ENCODE measurements around the gene GHRL. TPM values are rescaled to one million over a fixed set of nuclear protein-coding genes. Genes with fewer than 3 reads are reported as not detected.

Gene GHRL
- total and polyA plus RNA-seq, 2 donors (not counting 3 experiments of a cell fraction or from before 2014, with no cell fraction given): not detected

DNA sequence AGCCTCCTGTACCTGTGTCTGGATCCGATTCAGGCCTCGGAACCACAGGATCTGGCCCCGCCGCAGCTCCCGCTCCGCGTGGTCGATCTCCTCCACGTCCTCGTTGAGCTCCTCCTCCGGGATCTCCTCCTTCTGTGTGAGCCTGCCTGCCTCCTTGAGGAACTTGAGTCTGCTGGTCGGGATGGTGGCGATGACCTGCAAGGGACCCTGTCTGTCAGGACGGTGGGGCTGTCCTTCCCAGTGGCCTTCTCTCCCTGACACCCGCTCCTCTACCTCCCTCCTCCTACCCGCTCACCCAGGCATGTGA lies 45.4 kb upstream of the GHRL start:
- H3K9me3 ChIP-seq (replicated peaks; ENCODE audit: control insufficient read depth, insufficient read depth, low read length): no peaks in the 10 kb centered on the region
- H3K27ac ChIP-seq (ENCODE audit: insufficient read depth, low read depth, low read length): no peak overlapping the region
- no peak for TF ChIP-seq GATA2 (IDR thresholded peaks at IDR 0.05; ENCODE audit: insufficient read depth, insufficient read length, low read depth, low read length)
- no peaks in the 10 kb centered on the region for H4K20me1 ChIP-seq (replicated peaks; ENCODE audit: control insufficient read depth, extremely low read depth, insufficient read depth, low read length)
- H3K4me2 ChIP-seq (ENCODE audit: insufficient read depth, low read length): no peak overlapping the region
- no peaks in the 10 kb centered on the region for H3K79me2 ChIP-seq (ENCODE audit: control insufficient read depth, insufficient read depth, low read length)
- ChIA-PET POLR2A (interaction anchor here (0.6 kb wide), 1 partner anchor 12 kb away, joined by 5 read pairs; no protein-coding TSS in a partner anchor), CTCF (interaction anchor here (1.3 to 1.5 kb wide), 2 partner anchors 16 to 401 kb away, joined by 3 to 5 read pairs; no protein-coding TSS in a partner anchor)
- no peaks in the 10 kb centered on the region for H3K4me1 ChIP-seq (ENCODE audit: control insufficient read depth, extremely low read depth, insufficient read depth, low read length)
- H3K4me3 ChIP-seq (replicated peaks in 1 of 3; ENCODE audit: insufficient read depth in 1 of 3, low read depth in 1 of 3, low read length in 3 of 3): no peak overlapping the region
- dilution Hi-C loops (cut with MboI; ENCODE audit: extremely low pct_ligation_motif_present, low sequenced_read_pairs): no loop called here
- intact Hi-C loops (cut with micrococcal nuclease): no loop called here
- H2AFZ ChIP-seq (ENCODE audit: low read depth, low read length): no peak overlapping the region
- FAIRE-seq: no peak
- BruUV-seq (replicated peaks): no TSS peak
- H3K9ac ChIP-seq (replicated peaks; ENCODE audit: extremely low read depth, insufficient read depth, low read length): no peak overlapping the region
- no peaks in the 10 kb centered on the region for H3K36me3 ChIP-seq (ENCODE audit: control insufficient read depth in 2 of 2, extremely low read depth in 1 of 2, insufficient read depth in 2 of 2, low read length in 2 of 2)
- no peaks in the 10 kb centered on the region for H3K27me3 ChIP-seq (ENCODE audit: control insufficient read depth in 2 of 2, insufficient read depth in 2 of 2, low read length in 2 of 2)
- no peaks in the 10 kb centered on the region for H3K9me1 ChIP-seq (replicated peaks; ENCODE audit: control insufficient read depth, extremely low read depth, insufficient read depth, low read length)
- DNase-seq (ENCODE audit: low read depth, low spot score): no peak

DNA sequence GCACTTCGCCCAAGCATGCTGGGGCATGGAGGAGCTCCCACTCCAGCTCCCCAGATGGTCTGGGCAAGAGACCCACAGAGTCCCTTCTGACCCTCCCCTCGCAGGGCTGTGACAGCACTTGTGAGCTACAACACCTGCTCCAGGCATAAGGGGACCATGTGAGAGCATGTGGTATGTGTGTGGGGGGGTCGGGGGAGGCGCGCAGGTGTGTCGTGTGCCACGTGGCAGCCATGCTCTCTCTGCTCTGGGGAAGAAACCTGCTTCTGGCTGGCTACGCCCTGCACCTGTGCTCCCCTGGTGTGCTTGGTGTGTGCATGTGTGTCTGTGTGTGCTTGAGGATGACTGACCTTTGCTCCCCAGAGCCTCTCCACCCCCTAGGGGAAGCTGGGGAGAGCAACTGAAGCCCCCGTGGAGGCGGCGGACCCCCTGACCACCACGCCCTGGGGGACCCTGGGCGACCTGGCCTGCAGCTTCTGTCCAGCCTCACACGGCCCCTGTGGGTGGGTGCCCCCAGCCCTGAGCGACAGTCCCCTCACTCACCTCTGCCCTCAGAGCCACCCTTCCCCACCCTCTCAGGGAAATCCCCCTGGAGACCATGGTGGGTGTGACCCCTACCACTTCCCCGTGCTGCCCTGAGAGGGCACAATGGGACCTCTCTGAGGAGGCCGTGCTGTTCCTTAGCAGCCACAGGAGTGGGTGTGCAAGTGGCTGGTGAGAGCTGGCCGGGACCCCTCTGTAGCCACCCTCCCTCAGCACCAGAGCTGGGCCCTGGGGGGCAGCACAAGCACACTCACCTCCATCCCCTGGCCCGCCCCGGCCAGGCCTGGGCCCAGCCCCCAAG lies 44.8 kb upstream of the GHRL start:
- intact Hi-C loops (cut with micrococcal nuclease): no loop called here
- TF ChIP-seq, protein P1, sequence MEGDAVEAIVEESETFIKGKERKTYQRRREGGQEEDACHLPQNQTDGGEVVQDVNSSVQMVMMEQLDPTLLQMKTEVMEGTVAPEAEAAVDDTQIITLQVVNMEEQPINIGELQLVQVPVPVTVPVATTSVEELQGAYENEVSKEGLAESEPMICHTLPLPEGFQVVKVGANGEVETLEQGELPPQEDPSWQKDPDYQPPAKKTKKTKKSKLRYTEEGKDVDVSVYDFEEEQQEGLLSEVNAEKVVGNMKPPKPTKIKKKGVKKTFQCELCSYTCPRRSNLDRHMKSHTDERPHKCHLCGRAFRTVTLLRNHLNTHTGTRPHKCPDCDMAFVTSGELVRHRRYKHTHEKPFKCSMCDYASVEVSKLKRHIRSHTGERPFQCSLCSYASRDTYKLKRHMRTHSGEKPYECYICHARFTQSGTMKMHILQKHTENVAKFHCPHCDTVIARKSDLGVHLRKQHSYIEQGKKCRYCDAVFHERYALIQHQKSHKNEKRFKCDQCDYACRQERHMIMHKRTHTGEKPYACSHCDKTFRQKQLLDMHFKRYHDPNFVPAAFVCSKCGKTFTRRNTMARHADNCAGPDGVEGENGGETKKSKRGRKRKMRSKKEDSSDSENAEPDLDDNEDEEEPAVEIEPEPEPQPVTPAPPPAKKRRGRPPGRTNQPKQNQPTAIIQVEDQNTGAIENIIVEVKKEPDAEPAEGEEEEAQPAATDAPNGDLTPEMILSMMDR (IDR thresholded peaks at IDR 0.05; ENCODE audit: extremely low read depth in 1 of 2, insufficient read depth in 1 of 2, low read depth in 1 of 2, low read length in 2 of 2): no peak
- TF ChIP-seq MYC (IDR thresholded peaks at IDR 0.05; ENCODE audit: low read depth, low read length): no peak
- no peak for TF ChIP-seq EZH2 (IDR thresholded peaks at IDR 0.05; ENCODE audit: borderline replicate concordance, low read depth, low read length, severe bottlenecking)
- no peak for TF ChIP-seq JUN (IDR thresholded peaks at IDR 0.05; ENCODE audit: borderline replicate concordance, insufficient read depth, insufficient read length, low read depth)
- no peak for TF ChIP-seq POLR2A (IDR thresholded peaks at IDR 0.05; ENCODE audit: low read depth, low read length)
- TF ChIP-seq FOS (IDR thresholded peaks at IDR 0.05; ENCODE audit: borderline replicate concordance, insufficient read depth, low read length): no peak
- TF ChIP-seq POLR2AphosphoS5 (IDR thresholded peaks at IDR 0.05; ENCODE audit: insufficient read depth, low read depth, low read length): no peak
- TF ChIP-seq GATA2 (IDR thresholded peaks at IDR 0.05; ENCODE audit: insufficient read depth, insufficient read length, low read depth, low read length): no peak
- TF ChIP-seq, protein P2, sequence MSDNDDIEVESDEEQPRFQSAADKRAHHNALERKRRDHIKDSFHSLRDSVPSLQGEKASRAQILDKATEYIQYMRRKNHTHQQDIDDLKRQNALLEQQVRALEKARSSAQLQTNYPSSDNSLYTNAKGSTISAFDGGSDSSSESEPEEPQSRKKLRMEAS (IDR thresholded peaks at IDR 0.05; ENCODE audit: insufficient read depth, insufficient read length): no peak
- no peaks in the 10 kb centered on the region for H4K20me1 ChIP-seq (replicated peaks; ENCODE audit: control insufficient read depth, extremely low read depth, insufficient read depth, low read length)
- no peaks in the 10 kb centered on the region for H3K4me1 ChIP-seq (ENCODE audit: control insufficient read depth, extremely low read depth, insufficient read depth, low read length)
- no peak overlapping the region for H2AFZ ChIP-seq (ENCODE audit: low read depth, low read length)
- FAIRE-seq (no peak), DNase-seq (ENCODE audit: low read depth, low spot score) (no peak)
- no peaks in the 10 kb centered on the region for H3K79me2 ChIP-seq (ENCODE audit: control insufficient read depth, insufficient read depth, low read length)
- ChIA-PET CTCF (interaction anchor here (1.0 to 1.5 kb wide), 5 partner anchors 9 to 401 kb away, joined by 3 to 5 read pairs (median 3); partner anchors contain the start of gene SEC13), POLR2A (interaction anchor here (0.6 kb wide), 1 partner anchor 12 kb away, joined by 5 read pairs; no protein-coding TSS in a partner anchor)
- dilution Hi-C loops (cut with MboI; ENCODE audit: extremely low pct_ligation_motif_present, low sequenced_read_pairs): no loop called here
- no TSS peak for BruUV-seq (replicated peaks)
- no peaks in the 10 kb centered on the region for H3K9me3 ChIP-seq (replicated peaks; ENCODE audit: control insufficient read depth, insufficient read depth, low read length)
- H3K4me3 ChIP-seq (replicated peaks in 1 of 3; ENCODE audit: insufficient read depth in 1 of 3, low read depth in 1 of 3, low read length in 3 of 3): no peak overlapping the region
- no peaks in the 10 kb centered on the region for H3K9me1 ChIP-seq (replicated peaks; ENCODE audit: control insufficient read depth, extremely low read depth, insufficient read depth, low read length)
- no peak overlapping the region for H3K9ac ChIP-seq (replicated peaks; ENCODE audit: extremely low read depth, insufficient read depth, low read length)
- H3K27ac ChIP-seq (ENCODE audit: insufficient read depth, low read depth, low read length): no peak overlapping the region
- H3K4me2 ChIP-seq (ENCODE audit: insufficient read depth, low read length): no peak overlapping the region
- no peaks in the 10 kb centered on the region for H3K36me3 ChIP-seq (ENCODE audit: control insufficient read depth in 2 of 2, extremely low read depth in 1 of 2, insufficient read depth in 2 of 2, low read length in 2 of 2)
- H3K27me3 ChIP-seq (ENCODE audit: control insufficient read depth in 2 of 2, insufficient read depth in 2 of 2, low read length in 2 of 2): no peaks in the 10 kb centered on the region

Data from endothelial cell of umbilical vein (primary cell).